Subcutaneous adipose tissue (tissue), 4 donors: ENCODE results near the gene DDX52. TPM values are rescaled to one million over a fixed set of nuclear protein-coding genes. Genes with fewer than 3 reads are reported as not detected.

ENCODE experiments used
- total RNA-seq, 4 donors: library from RNA; depleted of rRNA; stranded (reverse); fragments of >200 nt; gene quantifications; one replicate each; pipeline ENCODE4 v1.1.0, GENCODE V29; 2016
- TF ChIP-seq, protein P1 (sequence below): fragments of 450-650 bp; IDR thresholded peaks from one replicate; pipeline ENCODE4 v1.5.1; 2016; ENCODE audit warnings: low read depth, mild to moderate bottlenecking, control low read depth, antibody characterized with exemption, moderate library complexity

Gene DDX52
- total RNA-seq, 4 donors from 2014 or later = 15.6 to 21.0 (median 17.3) TPM

GRCh38 chr17:37650419-37651003 is 7.3 kb upstream of the DDX52 start:
- TF ChIP-seq, protein P1, sequence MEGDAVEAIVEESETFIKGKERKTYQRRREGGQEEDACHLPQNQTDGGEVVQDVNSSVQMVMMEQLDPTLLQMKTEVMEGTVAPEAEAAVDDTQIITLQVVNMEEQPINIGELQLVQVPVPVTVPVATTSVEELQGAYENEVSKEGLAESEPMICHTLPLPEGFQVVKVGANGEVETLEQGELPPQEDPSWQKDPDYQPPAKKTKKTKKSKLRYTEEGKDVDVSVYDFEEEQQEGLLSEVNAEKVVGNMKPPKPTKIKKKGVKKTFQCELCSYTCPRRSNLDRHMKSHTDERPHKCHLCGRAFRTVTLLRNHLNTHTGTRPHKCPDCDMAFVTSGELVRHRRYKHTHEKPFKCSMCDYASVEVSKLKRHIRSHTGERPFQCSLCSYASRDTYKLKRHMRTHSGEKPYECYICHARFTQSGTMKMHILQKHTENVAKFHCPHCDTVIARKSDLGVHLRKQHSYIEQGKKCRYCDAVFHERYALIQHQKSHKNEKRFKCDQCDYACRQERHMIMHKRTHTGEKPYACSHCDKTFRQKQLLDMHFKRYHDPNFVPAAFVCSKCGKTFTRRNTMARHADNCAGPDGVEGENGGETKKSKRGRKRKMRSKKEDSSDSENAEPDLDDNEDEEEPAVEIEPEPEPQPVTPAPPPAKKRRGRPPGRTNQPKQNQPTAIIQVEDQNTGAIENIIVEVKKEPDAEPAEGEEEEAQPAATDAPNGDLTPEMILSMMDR = no peak

DNA sequence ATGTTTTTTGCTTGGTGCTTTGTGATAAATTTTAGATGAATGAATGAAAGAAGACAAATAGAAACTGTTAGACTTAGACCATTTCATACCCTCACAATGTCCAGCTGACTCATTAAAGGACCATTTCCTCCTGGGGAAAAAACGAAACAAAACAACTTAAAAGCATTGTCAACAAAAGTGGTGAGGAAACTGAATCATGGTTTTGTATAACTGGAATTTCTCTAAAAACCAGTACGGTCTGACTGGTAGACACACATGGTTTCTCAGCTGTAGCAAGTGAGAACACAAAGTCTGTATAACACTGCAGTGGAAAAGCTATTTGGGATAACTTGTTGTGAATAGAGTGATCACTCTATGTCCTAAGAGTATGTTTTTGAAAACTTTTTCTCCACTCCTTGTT is 5.3 kb upstream of the DDX52 start:
- TF ChIP-seq, protein P1 = no peak

- TF ChIP-seq, protein P1 = no peak
These were observed 4.6 kb upstream of the DDX52 start for GRCh38 chr17:37647856-37648255.

- TF ChIP-seq, protein P1 = no peak
These were observed 623 bp upstream of the DDX52 start for GRCh38 chr17:37643869-37644268.

DNA sequence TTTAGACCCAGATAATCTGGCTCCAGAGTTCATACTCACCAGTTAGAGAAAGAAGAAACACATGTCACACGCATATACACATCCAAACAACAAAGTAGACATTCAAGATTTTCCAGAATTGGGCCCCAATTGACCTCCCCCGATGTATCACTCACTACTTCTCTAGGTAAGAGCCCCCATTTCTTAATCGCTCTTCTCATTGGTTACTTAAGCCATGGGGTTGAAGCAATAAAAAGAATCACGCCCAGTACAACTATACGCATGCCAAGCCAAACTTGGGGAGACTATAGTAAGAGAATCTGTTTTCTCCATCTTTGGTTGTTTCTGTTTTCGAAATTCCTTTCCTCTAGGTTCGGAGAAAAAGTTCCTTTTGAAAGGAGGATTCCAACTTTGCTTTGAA is 565 bp downstream of the DDX52 start:
- TF ChIP-seq, protein P1 = no peak

- TF ChIP-seq, protein P1 = no peak
These were observed 3.2 kb downstream of the DDX52 start for GRCh38 chr17:37640015-37640414.

GRCh38 chr17:37637956-37638355 is 5.3 kb downstream of the DDX52 start:
- TF ChIP-seq, protein P1 = no peak
